Measurements from ENCODE around the gene FRS2.

The FRS2 gene

DNA sequence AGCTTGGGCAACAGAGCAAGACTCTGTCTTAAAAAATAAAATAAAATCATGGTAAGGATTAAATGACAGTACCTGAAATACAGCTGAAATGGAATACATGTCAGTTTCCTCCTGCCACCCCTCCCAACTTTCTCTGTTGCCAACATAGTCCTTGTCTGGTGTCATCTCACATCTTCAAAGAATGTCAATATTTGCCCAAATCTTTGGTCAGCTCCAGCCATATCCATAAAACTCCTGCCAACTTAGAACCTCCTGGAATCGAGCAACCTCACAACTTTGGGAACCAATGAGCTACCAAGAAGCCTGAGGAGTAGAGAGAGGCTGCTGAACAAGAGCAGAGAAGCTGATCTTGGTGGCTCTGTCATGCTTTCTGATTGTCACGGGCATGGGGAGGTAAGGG lies 151.4 kb downstream of the FRS2 start:
- Histone ChIP-seq H3K36me3 (no peaks in the 10 kb centered on the region), H3K27me3 (ENCODE audit: insufficient read depth, low read depth, severe bottlenecking) (no peaks in the 10 kb centered on the region), H3K4me3 (ENCODE audit: low read depth, low read length) (no peak overlapping the region), H3K9me3 (ENCODE audit: severe bottlenecking) (no peaks in the 10 kb centered on the region), H3K27ac (no peak overlapping the region)
- TF ChIP-seq, protein P1, sequence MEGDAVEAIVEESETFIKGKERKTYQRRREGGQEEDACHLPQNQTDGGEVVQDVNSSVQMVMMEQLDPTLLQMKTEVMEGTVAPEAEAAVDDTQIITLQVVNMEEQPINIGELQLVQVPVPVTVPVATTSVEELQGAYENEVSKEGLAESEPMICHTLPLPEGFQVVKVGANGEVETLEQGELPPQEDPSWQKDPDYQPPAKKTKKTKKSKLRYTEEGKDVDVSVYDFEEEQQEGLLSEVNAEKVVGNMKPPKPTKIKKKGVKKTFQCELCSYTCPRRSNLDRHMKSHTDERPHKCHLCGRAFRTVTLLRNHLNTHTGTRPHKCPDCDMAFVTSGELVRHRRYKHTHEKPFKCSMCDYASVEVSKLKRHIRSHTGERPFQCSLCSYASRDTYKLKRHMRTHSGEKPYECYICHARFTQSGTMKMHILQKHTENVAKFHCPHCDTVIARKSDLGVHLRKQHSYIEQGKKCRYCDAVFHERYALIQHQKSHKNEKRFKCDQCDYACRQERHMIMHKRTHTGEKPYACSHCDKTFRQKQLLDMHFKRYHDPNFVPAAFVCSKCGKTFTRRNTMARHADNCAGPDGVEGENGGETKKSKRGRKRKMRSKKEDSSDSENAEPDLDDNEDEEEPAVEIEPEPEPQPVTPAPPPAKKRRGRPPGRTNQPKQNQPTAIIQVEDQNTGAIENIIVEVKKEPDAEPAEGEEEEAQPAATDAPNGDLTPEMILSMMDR (IDR thresholded peaks at IDR 0.05; ENCODE audit: low read depth, low read length): no peak
- DNase-seq: no peak

DNA sequence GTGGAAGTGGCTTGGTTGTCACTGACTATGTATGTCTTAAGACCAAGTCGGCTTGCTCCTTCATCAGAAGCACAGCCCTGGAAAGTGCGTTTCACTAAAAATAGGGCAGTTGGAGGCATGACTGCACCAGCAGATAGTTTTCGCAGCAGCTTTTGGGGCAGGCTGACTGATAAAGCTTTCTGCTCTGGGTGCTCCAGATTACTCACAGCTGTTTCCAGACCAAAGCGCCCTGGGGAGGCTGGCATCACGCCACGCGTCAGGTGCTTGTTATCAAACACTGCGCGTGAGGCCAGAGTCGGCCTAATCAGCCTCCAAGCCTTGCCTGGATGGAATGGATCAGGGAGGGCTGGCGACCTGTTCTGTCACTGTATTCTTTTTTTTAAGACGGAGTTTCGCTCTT lies 153.8 kb downstream of the FRS2 start:
- Histone ChIP-seq H3K27me3 (ENCODE audit: insufficient read depth, low read depth, severe bottlenecking) (no peaks in the 10 kb centered on the region), H3K36me3 (no peaks in the 10 kb centered on the region), H3K27ac (no peak overlapping the region), H3K9me3 (ENCODE audit: severe bottlenecking) (no peaks in the 10 kb centered on the region), H3K4me3 (ENCODE audit: low read depth, low read length) (no peak overlapping the region)
- no peak for DNase-seq
- TF ChIP-seq, protein P1 (IDR thresholded peaks at IDR 0.05; ENCODE audit: low read depth, low read length): no peak

DNA sequence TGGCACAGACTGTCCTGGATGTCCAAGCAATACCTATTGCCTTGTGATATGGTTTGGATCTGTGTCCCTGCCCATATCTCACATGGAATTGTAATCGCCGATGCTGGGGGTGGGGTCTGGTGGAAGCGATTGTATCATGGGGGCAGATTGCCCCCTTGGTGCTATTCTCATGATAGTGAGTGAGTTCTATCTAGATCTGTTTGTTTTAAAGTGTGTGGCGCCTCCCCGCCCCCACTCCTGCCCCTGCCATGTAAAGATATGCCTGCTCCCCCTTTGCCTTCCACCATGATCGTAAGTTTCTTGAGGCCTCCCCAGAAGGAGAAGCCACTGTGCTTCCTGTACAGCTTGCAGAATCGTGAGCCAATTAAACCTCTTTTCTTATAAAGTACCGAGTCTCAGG lies 157.3 kb downstream of the FRS2 start:
- no peak for DNase-seq
- Histone ChIP-seq H3K27ac (no peak overlapping the region), H3K27me3 (ENCODE audit: insufficient read depth, low read depth, severe bottlenecking) (no peaks in the 10 kb centered on the region), H3K36me3 (no peaks in the 10 kb centered on the region), H3K9me3 (ENCODE audit: severe bottlenecking) (no peaks in the 10 kb centered on the region), H3K4me3 (ENCODE audit: low read depth, low read length) (no peak overlapping the region)
- TF ChIP-seq, protein P1 (IDR thresholded peaks at IDR 0.05; ENCODE audit: low read depth, low read length): no peak
